ENCODE results near the gene MAD1L1.

MAD1L1 gene

DNA sequence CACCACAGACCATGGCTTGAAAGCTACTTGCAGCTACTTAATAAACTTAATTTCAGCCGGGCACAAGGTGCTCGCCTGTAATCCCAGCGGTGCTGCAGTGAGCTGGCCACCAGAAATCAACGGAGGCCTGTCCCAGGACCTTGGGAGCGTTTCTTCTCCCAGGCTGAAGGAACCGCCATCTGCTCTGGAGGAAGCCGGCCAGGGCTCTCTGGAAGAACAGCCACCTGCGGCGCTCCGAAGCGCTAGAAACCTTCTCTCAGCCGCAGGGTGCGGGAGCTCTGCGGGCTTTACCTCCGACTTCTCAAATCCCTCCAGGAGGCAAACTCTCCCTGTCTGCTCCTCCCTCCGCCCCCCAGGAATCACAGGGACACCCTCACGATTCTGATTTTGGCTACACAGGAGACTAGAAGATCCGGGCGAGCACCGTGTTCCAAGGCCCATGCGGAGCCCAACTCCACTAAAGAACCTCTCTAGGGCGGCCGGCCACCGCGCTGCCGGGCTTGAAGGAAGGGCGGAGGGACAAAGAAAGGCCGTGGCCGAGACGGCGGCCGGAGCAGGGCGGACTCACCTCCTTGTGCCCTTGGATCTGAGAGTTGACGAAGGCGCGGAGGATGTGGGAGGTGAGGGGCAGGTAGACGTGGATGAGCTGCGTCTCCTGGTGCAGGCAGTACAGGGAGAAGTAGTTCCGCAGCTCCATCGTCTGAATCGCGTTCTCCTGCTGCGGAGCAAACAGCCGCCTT, 23.7 kb upstream of the MAD1L1 start:
- TF ChIP-seq, protein P1, sequence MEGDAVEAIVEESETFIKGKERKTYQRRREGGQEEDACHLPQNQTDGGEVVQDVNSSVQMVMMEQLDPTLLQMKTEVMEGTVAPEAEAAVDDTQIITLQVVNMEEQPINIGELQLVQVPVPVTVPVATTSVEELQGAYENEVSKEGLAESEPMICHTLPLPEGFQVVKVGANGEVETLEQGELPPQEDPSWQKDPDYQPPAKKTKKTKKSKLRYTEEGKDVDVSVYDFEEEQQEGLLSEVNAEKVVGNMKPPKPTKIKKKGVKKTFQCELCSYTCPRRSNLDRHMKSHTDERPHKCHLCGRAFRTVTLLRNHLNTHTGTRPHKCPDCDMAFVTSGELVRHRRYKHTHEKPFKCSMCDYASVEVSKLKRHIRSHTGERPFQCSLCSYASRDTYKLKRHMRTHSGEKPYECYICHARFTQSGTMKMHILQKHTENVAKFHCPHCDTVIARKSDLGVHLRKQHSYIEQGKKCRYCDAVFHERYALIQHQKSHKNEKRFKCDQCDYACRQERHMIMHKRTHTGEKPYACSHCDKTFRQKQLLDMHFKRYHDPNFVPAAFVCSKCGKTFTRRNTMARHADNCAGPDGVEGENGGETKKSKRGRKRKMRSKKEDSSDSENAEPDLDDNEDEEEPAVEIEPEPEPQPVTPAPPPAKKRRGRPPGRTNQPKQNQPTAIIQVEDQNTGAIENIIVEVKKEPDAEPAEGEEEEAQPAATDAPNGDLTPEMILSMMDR (IDR thresholded peaks at IDR 0.05; ENCODE audit: low read depth, low read length), result no peak
- Histone ChIP-seq H3K36me3 (no peaks in the 10 kb centered on the region; the same call in 1 of the 2 replicates), H3K4me3 (ENCODE audit: low read depth, low read length) (no peak overlapping the region), H3K27me3 (no peaks in the 10 kb centered on the region), H3K4me1 (no peaks in the 10 kb centered on the region), H3K9me3 (no peaks in the 10 kb centered on the region)
- DNase-seq, result no peak

DNA sequence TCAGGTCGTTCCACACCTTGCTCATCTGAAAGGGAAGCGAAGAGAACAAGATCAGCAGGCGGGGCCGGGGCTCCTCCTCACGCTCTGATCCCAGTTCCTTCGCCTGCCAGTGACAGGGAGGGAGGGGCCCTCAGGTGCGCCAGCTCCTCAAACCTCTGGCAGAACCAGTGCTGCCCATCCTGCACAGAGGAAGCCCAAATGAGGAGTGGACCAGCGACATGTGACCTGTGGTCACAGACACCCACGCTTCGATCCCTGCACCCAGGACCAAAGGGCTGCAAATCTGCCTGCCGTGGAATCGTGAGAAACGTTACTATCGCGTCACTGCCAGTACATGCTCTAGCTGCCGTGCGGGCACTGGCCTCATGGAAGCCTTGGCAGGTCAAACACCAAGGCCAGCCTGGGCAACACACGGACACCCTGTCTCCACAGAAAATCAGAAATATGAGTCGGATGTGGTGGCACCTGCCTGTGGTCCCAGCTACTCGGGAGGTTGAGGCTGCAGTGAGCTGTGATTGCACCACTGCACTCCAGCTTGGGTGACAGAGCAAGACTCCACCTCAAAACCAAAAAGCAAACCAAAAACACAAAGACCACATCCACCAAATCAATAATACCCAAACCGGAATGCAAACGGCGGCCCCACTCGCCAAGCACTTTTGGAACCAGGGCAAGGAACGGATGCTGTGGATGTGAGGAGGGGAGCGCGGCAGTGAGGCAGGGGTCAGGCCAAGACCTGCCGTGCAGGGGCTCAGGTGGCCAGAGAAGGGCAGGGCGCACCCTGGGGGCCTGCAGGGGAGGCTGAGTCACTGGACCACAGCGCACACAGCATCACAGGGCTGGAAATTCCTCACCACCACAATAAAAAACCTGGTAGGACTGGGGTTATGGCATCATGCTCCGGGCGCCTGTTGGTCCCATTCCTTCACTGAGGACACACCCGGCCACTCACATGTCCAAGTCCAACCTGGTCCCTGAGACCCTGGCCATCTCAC, 22.7 kb upstream of the MAD1L1 start:
- no peak overlapping the region for H3K4me3 ChIP-seq (ENCODE audit: low read depth, low read length)
- no peaks in the 10 kb centered on the region for H3K4me1 ChIP-seq

GRCh38 chr7:2254429-2255144, 21.8 kb upstream of the MAD1L1 start:
- Histone ChIP-seq H3K9me3 (no peaks in the 10 kb centered on the region), H3K4me3 (ENCODE audit: low read depth, low read length) (no peak overlapping the region), H3K27me3 (no peaks in the 10 kb centered on the region), H3K36me3 (no peaks in the 10 kb centered on the region; the same call in 1 of the 2 replicates), H3K4me1 (no peaks in the 10 kb centered on the region)
- TF ChIP-seq, protein P1 (IDR thresholded peaks at IDR 0.05; ENCODE audit: low read depth, low read length), result no peak
- no peak for DNase-seq

More for the DNA sequence above, 22.7 kb upstream of the MAD1L1 start:
- Histone ChIP-seq H3K36me3 (no peaks in the 10 kb centered on the region; the same call in 1 of the 2 replicates), H3K27me3 (no peaks in the 10 kb centered on the region), H3K9me3 (no peaks in the 10 kb centered on the region)
- no peak for DNase-seq
- TF ChIP-seq, protein P1 (IDR thresholded peaks at IDR 0.05; ENCODE audit: low read depth, low read length), result no peak

DNA sequence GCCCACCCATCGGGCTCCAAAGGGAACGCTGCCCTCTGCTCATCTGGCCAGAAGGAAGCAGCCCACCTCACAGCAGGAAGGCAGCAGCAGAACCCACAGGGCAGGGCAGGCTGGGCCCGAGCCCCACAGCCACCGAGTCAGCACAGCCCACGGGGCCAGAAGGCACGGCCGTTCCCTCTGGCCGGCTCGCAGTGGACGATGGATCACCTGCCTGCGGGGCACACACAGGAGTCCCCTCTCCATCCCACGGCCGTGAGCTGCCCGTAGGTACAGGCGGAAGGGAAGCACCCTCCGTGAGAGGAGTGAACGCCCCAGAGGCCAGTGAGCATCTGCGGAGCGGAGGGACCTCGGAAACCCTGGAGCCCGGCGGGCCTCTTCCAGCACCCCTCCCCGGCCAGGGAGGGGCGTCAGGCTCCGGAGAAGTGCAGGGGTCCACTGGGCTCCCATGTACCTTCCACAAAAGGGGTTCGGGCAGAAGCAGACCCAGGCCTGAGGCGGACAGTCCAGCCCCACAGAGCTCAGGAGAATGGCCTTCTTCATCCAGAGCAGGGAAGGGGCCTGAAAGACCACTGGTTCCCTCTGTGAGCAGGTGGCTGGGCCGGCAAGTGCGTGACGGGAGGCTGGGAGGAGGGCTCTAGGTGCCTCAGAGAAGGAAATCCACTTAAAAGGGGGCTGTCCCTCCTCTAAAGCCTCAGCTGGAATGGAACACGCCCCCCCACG, 20.9 kb upstream of the MAD1L1 start:
- TF ChIP-seq, protein P1 (IDR thresholded peaks at IDR 0.05; ENCODE audit: low read depth, low read length), result no peak
- Histone ChIP-seq H3K27me3 (no peaks in the 10 kb centered on the region), H3K36me3 (no peaks in the 10 kb centered on the region; the same call in 1 of the 2 replicates), H3K4me1 (no peaks in the 10 kb centered on the region), H3K4me3 (ENCODE audit: low read depth, low read length) (no peak overlapping the region), H3K9me3 (no peaks in the 10 kb centered on the region)
- no peak for DNase-seq

DNA sequence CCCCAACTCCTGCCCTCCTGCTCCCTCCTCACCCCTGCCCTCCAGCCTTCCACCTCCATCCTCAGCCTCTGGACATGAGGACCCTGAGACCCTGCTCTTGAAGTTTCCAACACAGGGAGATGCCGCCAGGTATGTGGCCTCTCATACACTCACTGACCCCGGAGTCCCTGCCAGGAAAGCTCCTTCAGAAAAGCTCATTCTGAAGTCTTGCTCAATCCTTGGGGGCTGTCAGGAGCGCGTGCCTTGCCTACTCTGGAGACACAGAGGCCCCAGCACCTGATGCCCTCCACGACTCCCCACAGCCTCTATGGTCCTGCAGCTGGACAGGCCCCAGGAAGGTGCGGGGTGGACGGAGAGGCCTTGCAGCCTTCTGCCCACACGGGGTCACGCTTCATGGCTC, 20.3 kb upstream of the MAD1L1 start:
- H3K9me3 ChIP-seq, result no peaks in the 10 kb centered on the region
- DNase-seq, result no peak
- no peaks in the 10 kb centered on the region for H3K27me3 ChIP-seq
- no peaks in the 10 kb centered on the region; the same call in 1 of the 2 replicates for H3K36me3 ChIP-seq
- TF ChIP-seq, protein P1 (IDR thresholded peaks at IDR 0.05; ENCODE audit: low read depth, low read length), result no peak
- H3K4me1 ChIP-seq, result no peaks in the 10 kb centered on the region
- no peak overlapping the region for H3K4me3 ChIP-seq (ENCODE audit: low read depth, low read length)

Data from BE2C (cell line).